ENCODE data around the gene PLA2G12B.

DNA sequence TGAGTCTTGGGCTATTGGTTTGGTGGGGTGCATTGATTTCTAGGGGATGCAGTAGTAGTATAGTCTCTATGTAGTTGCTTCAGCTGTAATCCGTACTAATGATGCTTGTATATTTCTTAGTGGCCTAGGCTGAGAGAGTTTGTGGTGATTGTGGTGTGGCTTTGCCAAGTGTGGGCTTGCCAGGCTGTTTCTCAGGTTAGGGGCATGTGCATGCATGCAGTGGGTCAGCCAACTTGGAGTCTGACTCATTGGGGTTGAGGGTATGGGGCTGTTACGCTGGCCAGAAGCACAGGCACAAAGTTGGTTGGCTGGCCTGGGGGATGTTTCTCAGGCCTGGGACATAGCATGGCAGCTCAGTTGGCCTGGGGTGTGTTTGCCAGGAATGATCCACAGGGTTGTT is 25.7 kb upstream of the PLA2G12B start:
- TF ChIP-seq, protein P1, sequence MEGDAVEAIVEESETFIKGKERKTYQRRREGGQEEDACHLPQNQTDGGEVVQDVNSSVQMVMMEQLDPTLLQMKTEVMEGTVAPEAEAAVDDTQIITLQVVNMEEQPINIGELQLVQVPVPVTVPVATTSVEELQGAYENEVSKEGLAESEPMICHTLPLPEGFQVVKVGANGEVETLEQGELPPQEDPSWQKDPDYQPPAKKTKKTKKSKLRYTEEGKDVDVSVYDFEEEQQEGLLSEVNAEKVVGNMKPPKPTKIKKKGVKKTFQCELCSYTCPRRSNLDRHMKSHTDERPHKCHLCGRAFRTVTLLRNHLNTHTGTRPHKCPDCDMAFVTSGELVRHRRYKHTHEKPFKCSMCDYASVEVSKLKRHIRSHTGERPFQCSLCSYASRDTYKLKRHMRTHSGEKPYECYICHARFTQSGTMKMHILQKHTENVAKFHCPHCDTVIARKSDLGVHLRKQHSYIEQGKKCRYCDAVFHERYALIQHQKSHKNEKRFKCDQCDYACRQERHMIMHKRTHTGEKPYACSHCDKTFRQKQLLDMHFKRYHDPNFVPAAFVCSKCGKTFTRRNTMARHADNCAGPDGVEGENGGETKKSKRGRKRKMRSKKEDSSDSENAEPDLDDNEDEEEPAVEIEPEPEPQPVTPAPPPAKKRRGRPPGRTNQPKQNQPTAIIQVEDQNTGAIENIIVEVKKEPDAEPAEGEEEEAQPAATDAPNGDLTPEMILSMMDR (conservative IDR thresholded peaks at IDR 0.05; ENCODE audit: low read length): no peak
- no peak for TF ChIP-seq EZH2phosphoT487 (IDR thresholded peaks at IDR 0.05; ENCODE audit: borderline replicate concordance, low read depth, low read length)
